Measurements from ENCODE around the gene TEX101.
"Not testable (repeated sequence)": the region's sequence is repeated elsewhere in the genome, so short reads cannot be mapped to it uniquely, and the experiment has no call there.

The TEX101 gene

GRCh38 chr19:43380771-43381386, 33.8 kb upstream of the TEX101 start:
- no peak overlapping the region for H3K4me3 ChIP-seq (ENCODE audit: low read depth, low read length)
- CTCF ChIA-PET: interaction anchor here (0.6 to 0.7 kb wide), 2 partner anchors 10 to 53 kb away, joined by 3 read pairs; no protein-coding TSS in a partner anchor
- no peak for DNase-seq (ENCODE audit: low read depth, low spot score)
- POLR2A ChIA-PET: no interaction called here
- TF ChIP-seq CTCF (IDR thresholded peaks at IDR 0.05; ENCODE audit: insufficient read depth, low read length, missing control alignments): no peak

- CTCF ChIA-PET; H3K4me3 ChIP-seq (ENCODE audit: low read depth, low read length); DNase-seq (ENCODE audit: low read depth, low spot score); POLR2A ChIA-PET: not testable (repeated sequence)
Observed at GRCh38 chr19:43382586-43383216, 32.0 kb upstream of the TEX101 start.

- DNase-seq (ENCODE audit: low read depth, low spot score); CTCF ChIA-PET; POLR2A ChIA-PET; H3K4me3 ChIP-seq (ENCODE audit: low read depth, low read length): not testable (repeated sequence)
Observed at GRCh38 chr19:43383254-43383653, 31.4 kb upstream of the TEX101 start.

GRCh38 chr19:43383759-43384158, 30.9 kb upstream of the TEX101 start:
- H3K4me3 ChIP-seq (ENCODE audit: low read depth, low read length); DNase-seq (ENCODE audit: low read depth, low spot score); CTCF ChIA-PET; POLR2A ChIA-PET: not testable (repeated sequence)

- POLR2A ChIA-PET; H3K4me3 ChIP-seq (ENCODE audit: low read depth, low read length); DNase-seq (ENCODE audit: low read depth, low spot score): not testable (repeated sequence)
- CTCF ChIA-PET: interaction anchor here (0.6 kb wide), 1 partner anchor 10 kb away, joined by 3 read pairs; no protein-coding TSS in a partner anchor
Observed at GRCh38 chr19:43390903-43391551, 23.7 kb upstream of the TEX101 start.

GRCh38 chr19:43391552-43391935, 23.1 kb upstream of the TEX101 start:
- CTCF ChIA-PET; POLR2A ChIA-PET; DNase-seq (ENCODE audit: low read depth, low spot score); H3K4me3 ChIP-seq (ENCODE audit: low read depth, low read length): not testable (repeated sequence)

GRCh38 chr19:43393501-43393900, 21.2 kb upstream of the TEX101 start:
- POLR2A ChIA-PET; DNase-seq (ENCODE audit: low read depth, low spot score); H3K4me3 ChIP-seq (ENCODE audit: low read depth, low read length); CTCF ChIA-PET: not testable (repeated sequence)

DNA sequence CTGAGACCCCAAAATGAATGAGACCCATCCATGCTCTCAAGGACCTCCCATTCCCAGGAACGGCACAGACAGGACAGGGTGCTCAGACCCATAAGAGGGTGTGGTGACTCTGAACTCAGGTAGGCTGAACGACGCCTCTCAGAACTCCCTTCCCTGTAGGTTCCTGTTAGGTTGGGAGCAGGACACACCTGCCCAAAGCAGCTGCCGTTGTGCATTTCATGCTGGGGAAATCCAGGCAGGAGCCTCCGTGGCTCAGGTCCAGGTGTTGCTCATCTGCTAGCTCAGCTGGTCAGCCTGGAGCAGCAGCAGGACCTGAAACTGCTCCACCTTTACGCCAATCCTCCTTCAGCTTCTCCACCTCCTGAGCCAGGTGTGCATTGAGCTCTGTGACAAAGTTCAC, 19.1 kb upstream of the TEX101 start:
- ChIA-PET POLR2A (no interaction called here), CTCF (no interaction called here)
- no peak for TF ChIP-seq CTCF (IDR thresholded peaks at IDR 0.05; ENCODE audit: insufficient read depth, low read length, missing control alignments)
- no peak overlapping the region for H3K4me3 ChIP-seq (ENCODE audit: low read depth, low read length)
- no peak for DNase-seq (ENCODE audit: low read depth, low spot score)

- no peak for TF ChIP-seq CTCF (IDR thresholded peaks at IDR 0.05; ENCODE audit: insufficient read depth, low read length, missing control alignments)
- POLR2A ChIA-PET: no interaction called here
- CTCF ChIA-PET: no interaction called here
- no peak for DNase-seq (ENCODE audit: low read depth, low spot score)
- no peak overlapping the region for H3K4me3 ChIP-seq (ENCODE audit: low read depth, low read length)
Observed at GRCh38 chr19:43406297-43406696, 8.4 kb upstream of the TEX101 start.
